GM18511 (cell line): ENCODE measurements around the gene ZDHHC20.
A peak's percentile ranks its signal among the peaks of the same experiment; 100 is the strongest.

Source experiments
- ATAC-seq: cut with Tn5 transposase; IDR thresholded peaks from one replicate; pipeline ENCODE4 v1.9.1; 2021; ENCODE audit warnings: mild to moderate bottlenecking, moderate library complexity; ENCODE audit not compliant: unreplicated experiment

ZDHHC20 gene, protein sequence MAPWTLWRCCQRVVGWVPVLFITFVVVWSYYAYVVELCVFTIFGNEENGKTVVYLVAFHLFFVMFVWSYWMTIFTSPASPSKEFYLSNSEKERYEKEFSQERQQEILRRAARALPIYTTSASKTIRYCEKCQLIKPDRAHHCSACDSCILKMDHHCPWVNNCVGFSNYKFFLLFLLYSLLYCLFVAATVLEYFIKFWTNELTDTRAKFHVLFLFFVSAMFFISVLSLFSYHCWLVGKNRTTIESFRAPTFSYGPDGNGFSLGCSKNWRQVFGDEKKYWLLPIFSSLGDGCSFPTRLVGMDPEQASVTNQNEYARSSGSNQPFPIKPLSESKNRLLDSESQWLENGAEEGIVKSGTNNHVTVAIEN

DNA sequence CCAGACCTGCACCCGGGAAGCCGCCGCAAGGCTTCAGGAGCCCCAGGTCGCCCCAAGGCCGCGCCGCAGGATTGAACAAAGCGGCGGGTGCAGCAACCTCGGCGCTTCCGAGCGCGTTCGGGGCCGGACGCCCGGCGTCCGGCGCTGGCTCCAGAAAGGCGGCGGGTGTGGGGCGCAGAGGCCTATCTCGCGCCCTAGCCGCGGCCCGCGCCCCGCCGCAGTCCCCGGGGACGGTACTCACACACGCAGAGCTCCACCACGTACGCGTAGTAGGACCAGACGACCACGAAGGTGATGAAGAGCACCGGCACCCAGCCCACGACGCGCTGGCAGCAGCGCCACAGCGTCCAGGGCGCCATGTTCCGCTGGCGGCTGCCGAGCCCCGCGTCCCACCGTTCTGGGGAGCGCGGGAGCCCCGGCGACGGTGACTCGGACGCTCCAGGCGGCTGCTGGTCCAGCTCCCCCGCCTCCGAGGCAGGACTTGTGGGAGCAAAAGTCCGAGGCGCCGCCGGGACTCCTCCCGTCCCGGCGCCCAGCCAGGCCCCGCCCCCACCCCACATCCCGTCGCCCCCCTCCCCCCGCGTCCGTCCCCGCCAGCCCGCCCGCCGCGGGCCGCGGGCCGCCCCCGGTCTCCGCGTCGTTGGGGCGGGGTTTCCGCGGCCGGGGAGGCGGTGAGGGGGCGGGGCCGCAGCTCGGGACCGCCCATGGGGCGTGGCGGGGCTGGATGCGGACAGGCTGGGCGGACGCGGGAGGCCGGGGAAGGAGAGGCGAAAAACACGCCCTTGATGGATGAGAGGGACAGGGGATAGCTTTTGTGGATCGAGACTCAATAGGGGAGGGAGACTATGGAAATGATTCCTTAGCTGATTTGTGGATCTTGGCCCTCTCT is at the start of gene ZDHHC20:
TSS of gene ZDHHC20 (minus strand) at position 491 of the 889 bp plus-strand sequence. CDS start at position 359, 132 bp downstream.
- ATAC-seq: peak; percentile 80

DNA sequence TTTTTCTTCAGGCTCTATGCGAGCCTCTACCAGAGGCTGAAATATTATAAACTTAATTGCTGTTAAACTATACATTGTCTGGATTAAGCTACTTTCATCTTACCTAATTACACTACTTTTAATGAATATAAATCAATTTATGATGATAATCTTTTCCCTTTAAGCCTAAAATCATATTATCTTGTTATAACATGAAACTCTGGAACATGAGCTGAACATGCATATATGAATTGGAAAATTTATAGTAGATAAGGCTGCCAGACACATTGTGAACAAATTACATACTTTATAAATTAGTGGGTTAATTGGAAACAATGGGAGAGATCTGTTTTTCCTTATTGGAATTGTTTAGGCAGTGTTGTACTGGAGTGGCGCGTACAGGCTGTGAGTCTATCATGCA is 45.3 kb upstream of the ZDHHC20 start:
- no peak for ATAC-seq

DNA sequence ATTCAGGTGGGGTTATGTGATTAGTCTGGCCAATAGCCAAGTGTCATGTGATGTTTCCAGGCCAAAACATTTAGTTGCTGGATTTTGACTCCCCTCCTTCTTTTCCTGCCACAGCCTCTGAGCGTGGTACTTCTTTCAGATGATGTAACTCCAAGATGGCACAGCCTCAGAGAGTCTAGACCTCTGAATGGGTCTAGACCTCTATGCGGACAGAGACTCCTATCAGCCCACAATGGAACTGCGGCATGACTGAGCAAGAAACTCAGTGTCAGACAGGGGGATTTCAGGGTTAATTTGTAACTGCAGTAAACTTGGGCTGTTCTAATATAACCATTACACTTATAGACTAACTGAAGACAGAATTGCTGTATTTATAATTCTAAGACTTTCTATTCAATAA is 42.6 kb upstream of the ZDHHC20 start:
- no peak for ATAC-seq

- ATAC-seq: no peak
These were observed 27.2 kb upstream of the ZDHHC20 start for GRCh38 chr13:21486322-21486721.

- no peak for ATAC-seq
These were observed 24.6 kb upstream of the ZDHHC20 start for GRCh38 chr13:21483748-21484147.

DNA sequence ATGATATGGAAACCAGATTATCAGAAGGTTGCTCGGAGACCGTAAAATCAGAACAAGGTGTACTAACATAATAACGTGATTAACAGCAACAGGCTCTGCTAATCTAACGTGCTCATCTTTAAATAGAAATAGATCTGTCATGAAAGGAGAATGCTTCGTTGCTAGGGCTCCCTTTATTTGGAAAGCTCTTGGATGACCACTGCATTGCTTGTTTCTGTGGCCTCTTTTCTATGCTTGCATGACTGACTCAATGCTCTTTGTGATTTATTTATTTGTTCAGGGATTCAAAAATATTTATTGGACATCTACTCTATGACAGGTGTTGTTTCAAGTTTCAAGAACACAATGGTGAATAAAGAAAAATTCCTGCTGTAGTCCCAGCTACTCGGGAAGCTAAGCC is 22.3 kb upstream of the ZDHHC20 start:
- no peak for ATAC-seq

- ATAC-seq: peak; percentile 45
These were observed 20.0 kb upstream of the ZDHHC20 start for GRCh38 chr13:21478881-21479808.

GRCh38 chr13:21476893-21477472 is 17.9 kb upstream of the ZDHHC20 start:
- ATAC-seq: peak; percentile 96

DNA sequence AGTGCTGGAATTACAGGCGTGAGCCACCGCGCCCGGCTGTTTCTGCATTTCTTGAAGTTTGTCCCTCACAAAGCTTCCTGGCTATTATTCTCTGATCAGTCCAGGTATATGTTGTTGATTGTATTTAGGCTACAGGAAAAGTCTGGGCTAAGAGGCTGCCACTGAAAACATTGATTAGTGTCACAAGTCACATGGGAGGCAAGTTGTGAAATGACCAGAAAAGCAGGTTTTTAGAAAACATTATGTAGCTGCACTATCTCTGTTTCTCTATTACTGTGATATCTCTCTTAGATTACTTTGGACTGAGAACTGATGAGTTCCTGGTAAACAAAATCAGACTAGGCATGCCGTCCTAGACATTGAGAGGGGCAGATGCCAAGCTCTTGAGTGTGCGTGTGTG is 16.0 kb upstream of the ZDHHC20 start:
- no peak for ATAC-seq

DNA sequence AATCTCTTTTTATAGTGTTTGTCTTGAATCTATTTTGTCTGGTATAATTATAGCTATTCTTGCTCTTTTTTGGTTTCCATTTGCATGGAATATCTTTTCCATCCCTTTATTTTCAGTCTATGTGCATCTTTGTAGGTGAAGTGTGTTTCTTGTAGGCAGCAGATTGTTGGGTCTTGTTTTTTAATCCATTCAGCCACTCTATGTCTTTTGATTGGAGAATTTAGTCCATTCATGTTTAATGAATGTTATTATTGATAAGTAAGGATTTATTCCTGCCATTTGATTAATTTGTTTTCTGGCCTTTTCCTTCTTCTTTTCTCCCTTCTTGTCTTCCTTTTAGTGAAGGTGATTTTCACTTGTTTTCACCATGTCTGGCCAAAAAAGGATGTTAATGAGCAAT is 11.7 kb upstream of the ZDHHC20 start:
- no peak for ATAC-seq

DNA sequence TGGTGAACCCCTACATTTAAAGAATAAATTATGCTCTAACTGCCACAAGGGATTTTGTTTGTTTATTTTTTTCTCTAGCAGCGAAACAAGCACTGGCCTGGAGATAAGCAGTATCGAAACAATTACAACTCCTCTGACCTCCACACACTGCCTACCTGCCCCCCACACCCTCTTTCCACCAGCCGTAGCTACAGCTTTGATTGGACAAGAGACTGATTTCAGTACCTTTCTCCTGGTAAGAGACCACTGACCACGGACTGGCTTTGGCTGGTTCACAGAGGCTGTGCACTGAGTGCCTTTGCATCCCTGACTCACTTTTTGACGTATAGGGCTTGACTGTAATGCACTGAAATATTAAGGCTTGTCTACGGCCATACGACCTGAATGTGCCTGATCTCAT is 7.4 kb upstream of the ZDHHC20 start:
- no peak for ATAC-seq

GRCh38 chr13:21465710-21466160 is 6.6 kb upstream of the ZDHHC20 start:
- no peak for ATAC-seq

- no peak for ATAC-seq
These were observed 4.3 kb upstream of the ZDHHC20 start for GRCh38 chr13:21463424-21463823.

DNA sequence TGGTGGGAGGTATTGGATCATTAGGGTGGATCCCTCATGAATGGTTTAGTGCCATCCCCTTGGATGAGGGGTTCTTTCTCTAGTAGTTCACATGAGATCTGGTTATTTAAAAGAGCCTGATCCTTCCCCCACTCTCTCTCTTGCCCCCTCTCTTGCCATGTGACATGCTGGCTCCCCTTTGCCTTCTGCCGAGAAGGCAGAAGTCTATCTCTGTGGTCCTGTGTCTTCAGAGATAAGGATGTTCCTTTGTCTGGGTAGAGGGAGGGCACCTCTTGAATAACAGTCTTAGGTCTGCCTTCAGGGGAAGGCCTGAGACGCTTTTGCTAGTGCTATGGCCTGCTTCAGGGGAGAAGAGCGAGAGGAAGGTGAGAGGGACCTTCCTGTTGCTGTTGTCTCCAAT is 2.0 kb upstream of the ZDHHC20 start:
- no peak for ATAC-seq

GRCh38 chr13:21458451-21458812 is 671 bp downstream of the ZDHHC20 start:
- peak; percentile 51 for ATAC-seq

- no peak for ATAC-seq
These were observed 5.6 kb downstream of the ZDHHC20 start for GRCh38 chr13:21453387-21454081.

- no peak for ATAC-seq
These were observed 8.2 kb downstream of the ZDHHC20 start for GRCh38 chr13:21450936-21451335.

DNA sequence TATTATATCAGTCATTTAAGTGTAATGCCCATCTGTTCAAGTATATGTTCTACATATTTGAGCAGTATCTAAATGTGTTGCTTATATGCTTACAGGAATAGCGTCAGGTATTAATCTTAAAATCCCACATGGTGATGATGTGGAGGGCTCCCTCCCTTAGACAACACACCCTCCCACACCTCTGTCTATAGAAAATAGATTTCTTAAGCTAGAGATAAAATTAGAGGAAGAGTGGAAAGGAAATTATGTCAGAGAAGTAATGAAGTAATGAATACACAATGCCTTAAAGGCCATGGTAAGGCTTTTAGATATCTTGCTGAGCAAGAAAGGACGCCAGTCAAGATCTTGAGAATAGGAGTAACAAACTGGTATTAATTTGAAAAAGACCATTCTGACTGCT is 12.4 kb downstream of the ZDHHC20 start:
- ATAC-seq: no peak

GRCh38 chr13:21445759-21446158 is 13.3 kb downstream of the ZDHHC20 start:
- no peak for ATAC-seq

DNA sequence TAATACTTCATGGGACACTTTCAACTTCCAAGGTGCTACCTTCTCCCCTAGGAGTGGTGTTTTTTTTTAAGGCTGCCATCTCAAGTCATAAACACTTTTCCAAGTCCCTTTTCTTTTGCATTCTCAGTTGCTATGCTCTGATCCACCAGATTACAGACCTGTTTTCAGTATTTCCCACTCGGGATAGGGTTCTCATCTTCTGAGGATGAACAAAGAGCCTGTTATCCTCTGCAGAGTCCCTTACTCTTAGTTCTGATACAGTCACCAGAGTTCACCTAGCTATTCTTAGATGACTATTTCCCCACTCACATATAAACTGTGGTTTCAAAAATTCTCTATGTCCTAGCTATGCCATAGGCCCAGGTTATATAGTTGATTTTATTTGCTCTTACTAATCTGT is 15.9 kb downstream of the ZDHHC20 start:
- ATAC-seq: no peak
